DND-41 (cell line): ENCODE results near the gene POLE2.
"Not testable (repeated sequence)": the region's sequence is repeated elsewhere in the genome, so short reads cannot be mapped to it uniquely, and the experiment has no call there.

Experiments
- ATAC-seq: fragments of 200-7000 bp; cut with Tn5 transposase; 3 replicates; pipeline ENCODE4 v1.9.1; 2021; ENCODE audit warnings: low read depth; ENCODE audit not compliant: insufficient read depth
- DNase-seq: peaks from one replicate; pipeline ENCODE4 v3.0.0-alpha.2; 2020
- H2AFZ ChIP-seq: 2 replicates; pipeline ENCODE4 v1.6.0; 2012; ENCODE audit warnings: low read depth, low read length
- H3K27ac ChIP-seq: 2 replicates; pipeline ENCODE4 v1.5.1; 2012; ENCODE audit warnings: low read length, inconsistent platforms
- H3K27me3 ChIP-seq: fragments of 200-600 bp; sonication (generic); 2 replicates; pipeline ENCODE4 v1.6.0; 2012; ENCODE audit warnings: low read length, mild to moderate bottlenecking, inconsistent platforms; ENCODE audit not compliant: insufficient read depth, poor library complexity
- H3K36me3 ChIP-seq: 2 replicates; pipeline ENCODE4 v1.5.1; 2012; ENCODE audit warnings: low read length, inconsistent platforms; ENCODE audit not compliant: insufficient read depth
- H3K4me1 ChIP-seq: 2 replicates; pipeline ENCODE4 v1.5.1; 2012; ENCODE audit warnings: mild to moderate bottlenecking, low read length; ENCODE audit not compliant: insufficient read depth
- H3K4me2 ChIP-seq: 2 replicates; pipeline ENCODE4 v1.6.0; 2012; ENCODE audit warnings: mild to moderate bottlenecking, moderate library complexity, low read length, inconsistent platforms; ENCODE audit not compliant: insufficient read depth
- H3K4me3 ChIP-seq, 2 experiments: fragments of 200-600 bp in 1 of 2; shearing (Covaris generic) in 1 of 2; 2 replicates each; pipeline ENCODE4 v1.5.1; 2012 to 2016; ENCODE audit warnings: inconsistent platforms in 2 of 2, low read length in 2 of 2, mild to moderate bottlenecking in 2 of 2, low read depth in 1 of 2, moderate library complexity in 1 of 2
- H3K79me2 ChIP-seq: 2 replicates; pipeline ENCODE4 v1.6.0; 2012; ENCODE audit warnings: low read length, inconsistent platforms; ENCODE audit not compliant: insufficient read depth
- H3K9ac ChIP-seq: 2 replicates; pipeline ENCODE4 v1.6.0; 2012; ENCODE audit warnings: low read depth, mild to moderate bottlenecking, inconsistent platforms, low read length, moderate library complexity
- H3K9me3 ChIP-seq: 2 replicates; pipeline ENCODE4 v1.5.1; 2012; ENCODE audit warnings: low read length, moderate library complexity, mild to moderate bottlenecking, inconsistent platforms; ENCODE audit not compliant: insufficient read depth, severe bottlenecking
- H4K20me1 ChIP-seq: 2 replicates; pipeline ENCODE4 v1.6.0; 2012; ENCODE audit warnings: low read length; ENCODE audit not compliant: insufficient read depth
- EZH2 ChIP-seq: IDR thresholded peaks from 3 replicates; pipeline ENCODE4 v1.6.1; 2012; ENCODE audit warnings: borderline replicate concordance, low read depth, mild to moderate bottlenecking, moderate library complexity, low read length, inconsistent platforms; ENCODE audit not compliant: severe bottlenecking
- TF ChIP-seq, protein P1 (sequence below): IDR thresholded peaks from 2 replicates; pipeline ENCODE4 v1.5.1; 2012; ENCODE audit warnings: borderline replicate concordance, low read length, moderate library complexity, mild to moderate bottlenecking; ENCODE audit not compliant: poor library complexity, severe bottlenecking; ENCODE audit errors: extremely low read depth

POLE2 gene

DNA sequence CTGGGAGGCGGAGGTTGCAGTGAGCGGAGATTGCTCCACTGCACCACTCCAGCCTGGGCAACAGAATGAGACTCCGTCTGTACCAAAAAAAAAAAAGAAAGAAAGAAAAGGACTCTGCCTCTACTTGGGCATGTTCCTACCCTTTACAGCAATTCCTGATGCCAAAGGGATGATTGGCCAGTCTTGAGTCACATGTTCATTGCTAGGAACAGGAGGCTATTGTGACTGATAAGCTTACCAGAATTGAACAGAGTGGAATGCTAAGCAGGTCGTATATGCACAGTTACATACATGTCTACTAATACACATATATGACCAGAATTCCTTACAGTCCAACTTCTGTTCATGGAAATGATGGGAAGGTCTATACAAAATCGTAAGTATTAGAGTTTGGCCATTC is 39.2 kb upstream of the POLE2 start:
- Histone ChIP-seq H2AFZ (no peak overlapping the region), H3K4me2 (no peak overlapping the region), H3K27ac (no peak overlapping the region), H3K79me2 (no peaks in the 10 kb centered on the region), H3K4me1 (no peaks in the 10 kb centered on the region), H4K20me1 (no peaks in the 10 kb centered on the region), H3K4me3 (no peak overlapping the region), H3K27me3 (no peaks in the 10 kb centered on the region), H3K36me3 (no peaks in the 10 kb centered on the region), H3K9me3 (no peaks in the 10 kb centered on the region), H3K9ac (no peak overlapping the region)
- ATAC-seq (no peak), DNase-seq (no peak)
- no peak for TF ChIP-seq EZH2
- TF ChIP-seq, protein P1, sequence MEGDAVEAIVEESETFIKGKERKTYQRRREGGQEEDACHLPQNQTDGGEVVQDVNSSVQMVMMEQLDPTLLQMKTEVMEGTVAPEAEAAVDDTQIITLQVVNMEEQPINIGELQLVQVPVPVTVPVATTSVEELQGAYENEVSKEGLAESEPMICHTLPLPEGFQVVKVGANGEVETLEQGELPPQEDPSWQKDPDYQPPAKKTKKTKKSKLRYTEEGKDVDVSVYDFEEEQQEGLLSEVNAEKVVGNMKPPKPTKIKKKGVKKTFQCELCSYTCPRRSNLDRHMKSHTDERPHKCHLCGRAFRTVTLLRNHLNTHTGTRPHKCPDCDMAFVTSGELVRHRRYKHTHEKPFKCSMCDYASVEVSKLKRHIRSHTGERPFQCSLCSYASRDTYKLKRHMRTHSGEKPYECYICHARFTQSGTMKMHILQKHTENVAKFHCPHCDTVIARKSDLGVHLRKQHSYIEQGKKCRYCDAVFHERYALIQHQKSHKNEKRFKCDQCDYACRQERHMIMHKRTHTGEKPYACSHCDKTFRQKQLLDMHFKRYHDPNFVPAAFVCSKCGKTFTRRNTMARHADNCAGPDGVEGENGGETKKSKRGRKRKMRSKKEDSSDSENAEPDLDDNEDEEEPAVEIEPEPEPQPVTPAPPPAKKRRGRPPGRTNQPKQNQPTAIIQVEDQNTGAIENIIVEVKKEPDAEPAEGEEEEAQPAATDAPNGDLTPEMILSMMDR: no peak

DNA sequence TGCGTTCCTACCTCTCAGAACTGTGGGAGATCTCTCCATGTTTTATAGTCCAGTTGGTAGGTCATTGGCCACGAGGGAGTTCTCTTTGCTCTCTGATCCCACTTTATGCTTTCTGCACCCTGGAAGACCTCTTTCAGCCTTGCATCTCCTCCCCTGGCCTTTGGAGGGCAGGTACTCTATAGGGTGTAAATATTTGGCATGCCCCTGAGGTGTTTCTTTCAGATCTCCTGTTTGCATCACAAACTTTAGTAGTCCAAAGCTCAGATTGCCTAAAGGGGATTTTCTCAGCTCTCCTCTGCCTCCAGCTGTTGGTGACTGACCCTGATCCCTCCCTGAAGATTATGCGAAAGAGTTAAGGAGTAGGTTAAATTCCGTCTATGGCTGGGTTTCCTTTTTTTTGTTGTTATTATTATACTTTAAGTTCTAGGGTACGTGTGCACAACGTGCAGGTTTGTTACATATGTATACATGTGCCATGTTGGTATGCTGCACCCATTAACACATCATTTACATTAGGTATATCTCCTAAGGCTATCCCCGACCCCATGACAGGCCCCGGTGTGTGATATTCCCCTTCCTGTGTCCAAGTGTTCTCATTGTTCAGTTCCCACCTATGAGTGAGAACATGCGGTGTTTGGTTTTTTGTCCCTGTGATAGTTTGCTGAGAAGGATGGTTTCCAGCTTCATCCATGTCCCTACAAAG is 33.9 kb upstream of the POLE2 start:
- ATAC-seq, H3K4me1 ChIP-seq, H3K4me2 ChIP-seq, H3K36me3 ChIP-seq, H3K27ac ChIP-seq, H4K20me1 ChIP-seq, H3K79me2 ChIP-seq, H3K27me3 ChIP-seq, H3K9me3 ChIP-seq, DNase-seq, H3K4me3 ChIP-seq, H3K9ac ChIP-seq, H2AFZ ChIP-seq: not testable (repeated sequence)

- H3K27ac ChIP-seq: no peak overlapping the region
- TF ChIP-seq, protein P1: no peak
- TF ChIP-seq EZH2: no peak
- no peaks in the 10 kb centered on the region for H3K4me1 ChIP-seq
- H3K27me3 ChIP-seq: no peaks in the 10 kb centered on the region
- DNase-seq (no peak), ATAC-seq (no peak)
- H4K20me1 ChIP-seq: no peaks in the 10 kb centered on the region
- H3K4me3 ChIP-seq: no peak overlapping the region
- no peak overlapping the region for H2AFZ ChIP-seq
- no peak overlapping the region for H3K9ac ChIP-seq
- H3K9me3 ChIP-seq: no peaks in the 10 kb centered on the region
- H3K79me2 ChIP-seq: no peaks in the 10 kb centered on the region
- no peaks in the 10 kb centered on the region for H3K36me3 ChIP-seq
- H3K4me2 ChIP-seq: no peak overlapping the region
These were observed 32.7 kb upstream of the POLE2 start for GRCh38 chr14:49720744-49721143.

DNA sequence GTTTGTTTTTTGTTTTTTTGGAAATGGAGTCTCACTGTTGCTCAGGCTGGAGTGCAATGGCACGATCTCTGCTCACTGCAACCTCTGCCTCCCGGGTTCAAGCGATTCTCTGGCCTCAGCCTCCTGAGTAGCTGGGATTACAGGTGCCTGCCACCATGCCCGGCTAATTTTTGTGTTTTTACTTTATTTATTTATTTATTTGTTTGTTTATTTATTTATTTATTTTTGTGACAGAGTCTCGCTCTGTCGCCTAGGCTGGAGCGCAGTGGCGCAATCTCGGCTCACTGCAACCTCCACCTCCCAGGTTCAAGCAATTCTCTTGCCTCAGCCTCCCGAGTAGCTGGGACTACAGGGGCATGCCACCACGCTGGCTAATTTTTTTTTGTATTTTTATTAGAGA is 23.0 kb upstream of the POLE2 start:
- not testable (repeated sequence) for H3K27me3 ChIP-seq, H3K4me3 ChIP-seq, H3K4me2 ChIP-seq, ATAC-seq, DNase-seq, H3K9ac ChIP-seq, H3K9me3 ChIP-seq, H3K36me3 ChIP-seq, H3K27ac ChIP-seq, H3K4me1 ChIP-seq, H3K79me2 ChIP-seq, H4K20me1 ChIP-seq, H2AFZ ChIP-seq

GRCh38 chr14:49704471-49704870 is 16.5 kb upstream of the POLE2 start:
- not testable (repeated sequence) for H3K79me2 ChIP-seq, H3K9ac ChIP-seq, H3K36me3 ChIP-seq, H3K4me1 ChIP-seq, H4K20me1 ChIP-seq, H3K4me2 ChIP-seq, H3K4me3 ChIP-seq, ATAC-seq, H3K9me3 ChIP-seq, H3K27ac ChIP-seq, H3K27me3 ChIP-seq, DNase-seq, H2AFZ ChIP-seq
